Tibial artery (tissue), 4 donors: ENCODE measurements around the gene TSHZ2.
"Not testable (repeated sequence)": the region's sequence is repeated elsewhere in the genome, so short reads cannot be mapped to it uniquely, and the experiment has no call there.

Source experiments
- DNase-seq, 2 donors: peaks; one replicate each; pipeline ENCODE4 v3.0.0-alpha.2; 2019
- H3K27ac ChIP-seq, 2 donors: fragments of 200-600 bp; sonication (generic) in 1 of 2; 1 replicate in 1 of 2; 2 replicates in 1 of 2; pipeline ENCODE4 v1.5.1; 2018 to 2019; ENCODE audit warnings: mild to moderate bottlenecking in 1 of 2
- H3K27me3 ChIP-seq, 2 donors: fragments of 200-600 bp; sonication (generic) in 1 of 2; one replicate each; pipeline versions ENCODE4 v1.5.1 to v1.6.0; 2016 to 2019
- H3K36me3 ChIP-seq, 3 donors: fragments of 200-600 bp; sonication (generic) in 2 of 3; one replicate each; pipeline ENCODE4 v1.5.1; 2016 to 2019; ENCODE audit warnings: mild to moderate bottlenecking in 2 of 3
- H3K4me1 ChIP-seq, 4 donors: fragments of 200-600 bp; sonication (generic) in 2 of 4; 1 replicate in 3 of 4; 2 replicates in 1 of 4; pipeline ENCODE4 v1.5.1; 2016 to 2019
- H3K4me3 ChIP-seq, 2 donors: fragments of 200-600 bp; sonication (generic) in 1 of 2; 1 replicate in 1 of 2; 2 replicates in 1 of 2; pipeline ENCODE4 v1.5.1; 2018 to 2019; ENCODE audit warnings: mild to moderate bottlenecking in 2 of 2
- H3K9me3 ChIP-seq, 3 donors: fragments of 200-600 bp; sonication (generic) in 1 of 3; one replicate each; pipeline ENCODE4 v1.5.1; 2016 to 2019
- intact Hi-C: fragments of 100-400 bp; cut with DNase I; formaldehyde crosslinking; loops from one replicate; pipeline ENCODE4 v1.15.0; 2023; ENCODE audit warnings: low total_unique reads
- TF ChIP-seq, protein P1 (sequence below), 2 experiments: fragments of 200-600 bp in 1 of 2; fragments of 450-650 bp in 1 of 2; IDR thresholded peaks; one replicate each; pipeline ENCODE4 v1.5.1; 2017 to 2019; ENCODE audit warnings: antibody characterized with exemption in 2 of 2, mild to moderate bottlenecking in 1 of 2, moderate library complexity in 1 of 2

The TSHZ2 gene

DNA sequence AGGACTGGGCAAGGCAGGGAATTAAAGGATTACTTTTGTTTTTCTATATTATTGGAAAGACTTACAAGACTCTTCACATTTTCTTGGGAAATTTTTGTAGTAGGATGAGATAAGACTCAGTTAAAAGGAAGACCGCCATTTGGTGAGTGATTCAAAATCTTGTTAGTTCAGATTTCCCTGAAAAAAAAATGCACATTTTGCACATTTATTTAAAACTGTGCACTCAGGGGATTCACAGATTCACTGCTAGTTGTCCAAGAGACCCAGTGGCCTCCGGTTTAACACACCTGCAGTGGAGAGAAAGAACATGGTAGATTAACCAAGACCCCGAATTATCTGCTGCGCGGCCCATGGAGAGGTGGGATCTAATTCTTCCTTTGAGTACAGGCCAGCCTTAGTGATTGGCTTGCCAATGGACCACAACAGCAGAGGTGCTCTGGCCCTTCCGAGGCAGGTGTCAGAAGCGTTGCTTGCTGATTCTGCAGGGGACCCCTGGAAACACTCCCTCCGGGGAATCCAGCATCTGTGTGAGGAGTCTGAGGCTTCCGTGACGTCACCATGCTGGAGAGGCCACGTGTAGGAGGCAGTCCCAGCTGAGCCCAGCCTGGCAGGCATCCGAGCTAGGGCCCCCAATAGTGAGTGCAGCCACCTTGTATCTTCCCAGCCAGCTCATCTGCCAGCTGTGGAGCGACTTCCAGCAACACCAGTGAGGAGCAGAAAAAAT lies 552.6 kb downstream of the TSHZ2 start:
- intact Hi-C loops = no loop called here
- Histone ChIP-seq H3K27me3 (peaks cover 0 to 4% of the 10 kb centered on the region in 2 donors), H3K4me3 (no peak overlapping the region), H3K9me3 (no peaks in the 10 kb centered on the region), H3K36me3 (no peaks in the 10 kb centered on the region), H3K4me1 (no peaks in the 10 kb centered on the region), H3K27ac (no peak overlapping the region)
- TF ChIP-seq, protein P1, sequence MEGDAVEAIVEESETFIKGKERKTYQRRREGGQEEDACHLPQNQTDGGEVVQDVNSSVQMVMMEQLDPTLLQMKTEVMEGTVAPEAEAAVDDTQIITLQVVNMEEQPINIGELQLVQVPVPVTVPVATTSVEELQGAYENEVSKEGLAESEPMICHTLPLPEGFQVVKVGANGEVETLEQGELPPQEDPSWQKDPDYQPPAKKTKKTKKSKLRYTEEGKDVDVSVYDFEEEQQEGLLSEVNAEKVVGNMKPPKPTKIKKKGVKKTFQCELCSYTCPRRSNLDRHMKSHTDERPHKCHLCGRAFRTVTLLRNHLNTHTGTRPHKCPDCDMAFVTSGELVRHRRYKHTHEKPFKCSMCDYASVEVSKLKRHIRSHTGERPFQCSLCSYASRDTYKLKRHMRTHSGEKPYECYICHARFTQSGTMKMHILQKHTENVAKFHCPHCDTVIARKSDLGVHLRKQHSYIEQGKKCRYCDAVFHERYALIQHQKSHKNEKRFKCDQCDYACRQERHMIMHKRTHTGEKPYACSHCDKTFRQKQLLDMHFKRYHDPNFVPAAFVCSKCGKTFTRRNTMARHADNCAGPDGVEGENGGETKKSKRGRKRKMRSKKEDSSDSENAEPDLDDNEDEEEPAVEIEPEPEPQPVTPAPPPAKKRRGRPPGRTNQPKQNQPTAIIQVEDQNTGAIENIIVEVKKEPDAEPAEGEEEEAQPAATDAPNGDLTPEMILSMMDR (IDR thresholded peaks at IDR 0.05) = no peak
- DNase-seq = no peak

DNA sequence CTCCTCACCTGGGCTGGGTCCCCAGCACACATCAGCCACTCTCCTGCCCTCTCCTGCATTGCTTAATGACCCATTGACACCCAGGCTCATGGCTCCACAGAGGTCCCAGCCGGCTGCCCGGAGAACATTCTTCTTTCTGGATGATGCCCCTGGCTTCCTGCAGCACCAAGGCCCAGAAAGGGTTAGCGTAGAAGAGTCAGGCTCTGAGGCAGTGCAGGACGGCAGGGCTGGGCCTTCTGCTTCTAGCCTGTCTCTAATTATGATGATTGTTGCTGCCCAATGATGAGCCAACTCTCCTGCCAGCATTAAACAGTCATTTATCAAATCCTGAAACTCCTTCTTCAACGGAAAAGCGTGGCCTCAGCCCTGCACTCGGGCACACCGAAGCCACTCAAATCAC lies 555.0 kb downstream of the TSHZ2 start:
- no peak overlapping the region for H3K27ac ChIP-seq
- no peak for DNase-seq
- H3K4me3 ChIP-seq = no peak overlapping the region
- intact Hi-C loops = no loop called here
- H3K9me3 ChIP-seq = no peaks in the 10 kb centered on the region
- peaks cover 0 to 6% of the 10 kb centered on the region in 2 donors for H3K27me3 ChIP-seq
- TF ChIP-seq, protein P1 (IDR thresholded peaks at IDR 0.05) = no peak
- H3K36me3 ChIP-seq = no peaks in the 10 kb centered on the region
- no peaks in the 10 kb centered on the region for H3K4me1 ChIP-seq

DNA sequence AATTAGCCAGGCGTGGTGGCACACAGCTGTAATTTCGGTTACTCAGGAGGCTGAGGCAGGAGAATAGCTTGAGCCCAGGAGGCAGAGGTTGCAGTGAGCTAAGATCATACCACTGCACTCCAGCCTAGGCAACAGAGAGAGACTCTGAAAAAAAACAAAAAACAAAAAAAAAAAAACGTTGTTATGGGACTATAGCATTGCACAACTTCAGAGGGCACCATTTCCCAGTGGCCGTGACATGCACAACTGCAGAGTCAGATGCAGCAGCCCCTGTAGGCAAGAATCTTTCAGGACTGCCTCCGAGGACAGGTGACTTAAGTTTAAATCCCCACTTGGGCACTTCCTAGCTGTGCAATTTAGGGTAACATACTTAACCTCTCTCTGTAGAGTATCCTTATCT lies 557.5 kb downstream of the TSHZ2 start:
- H3K27me3 ChIP-seq = peaks cover 0 to 2% of the 10 kb centered on the region in 2 donors
- TF ChIP-seq, protein P1 (IDR thresholded peaks at IDR 0.05) = no peak
- no peak overlapping the region for H3K27ac ChIP-seq
- DNase-seq = no peak
- H3K9me3 ChIP-seq = no peaks in the 10 kb centered on the region
- no peak overlapping the region for H3K4me3 ChIP-seq
- H3K36me3 ChIP-seq = no peaks in the 10 kb centered on the region
- H3K4me1 ChIP-seq = no peaks in the 10 kb centered on the region
- intact Hi-C loops = no loop called here

DNA sequence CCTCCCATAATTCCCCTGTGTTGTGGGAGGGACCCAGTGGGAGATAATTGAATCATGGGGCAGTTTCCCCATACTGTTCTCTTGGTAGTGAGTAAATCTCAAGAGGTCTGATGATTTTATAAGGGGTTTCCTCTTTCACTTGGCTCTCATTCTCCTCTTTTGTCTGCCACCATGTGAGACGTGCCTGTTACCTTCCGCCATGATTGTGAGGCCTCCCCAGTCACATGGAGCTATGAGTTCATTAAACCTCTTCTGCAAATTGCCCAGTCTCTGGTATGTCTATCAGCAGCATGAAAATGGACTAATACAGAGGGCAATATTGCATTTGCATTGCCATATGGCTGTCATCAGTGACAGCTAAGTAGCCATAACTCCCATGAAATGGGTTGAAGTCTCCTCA lies 558.3 kb downstream of the TSHZ2 start:
- Histone ChIP-seq H3K27ac (no peak overlapping the region), H3K9me3 (no peaks in the 10 kb centered on the region), H3K4me1 (no peaks in the 10 kb centered on the region), H3K36me3 (no peaks in the 10 kb centered on the region), H3K4me3 (no peak overlapping the region), H3K27me3 (peaks cover 0 to 2% of the 10 kb centered on the region in 2 donors)
- intact Hi-C loops = no loop called here
- TF ChIP-seq, protein P1 (IDR thresholded peaks at IDR 0.05) = no peak
- no peak for DNase-seq

DNA sequence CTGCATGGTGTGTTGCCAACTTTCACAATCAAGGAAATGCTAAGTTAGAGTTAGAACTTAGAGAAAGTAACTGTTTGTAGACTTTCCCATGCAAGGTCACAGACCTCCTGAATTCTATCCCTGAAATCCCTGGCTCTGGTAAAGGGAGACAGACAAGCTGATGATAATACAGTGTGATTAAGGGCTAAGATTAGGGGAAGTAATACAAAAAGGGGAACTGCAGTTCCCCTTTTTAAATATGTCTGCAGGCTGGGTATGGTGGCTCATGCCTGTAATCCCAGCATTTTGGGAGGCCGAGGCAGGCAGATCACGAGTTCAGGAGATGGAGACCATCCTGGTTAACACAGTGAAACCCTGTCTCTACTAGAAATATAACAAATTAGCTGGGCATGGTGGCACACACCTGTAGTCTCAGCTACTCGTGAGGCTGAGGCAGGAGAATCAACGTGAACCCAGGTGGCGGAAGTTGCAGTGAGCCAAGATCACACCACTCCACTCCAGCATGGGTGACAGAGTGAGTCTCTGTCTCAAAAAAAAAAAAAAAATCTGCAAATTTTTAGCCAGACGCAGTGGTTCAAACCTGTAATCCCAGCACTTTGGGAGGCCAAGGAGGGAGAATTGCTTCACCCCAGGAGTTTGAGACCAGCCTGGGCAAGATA lies 560.6 kb downstream of the TSHZ2 start:
- H3K4me3 ChIP-seq, intact Hi-C loops, H3K27ac ChIP-seq, H3K4me1 ChIP-seq, H3K27me3 ChIP-seq, H3K9me3 ChIP-seq, DNase-seq, H3K36me3 ChIP-seq: not testable (repeated sequence)

DNA sequence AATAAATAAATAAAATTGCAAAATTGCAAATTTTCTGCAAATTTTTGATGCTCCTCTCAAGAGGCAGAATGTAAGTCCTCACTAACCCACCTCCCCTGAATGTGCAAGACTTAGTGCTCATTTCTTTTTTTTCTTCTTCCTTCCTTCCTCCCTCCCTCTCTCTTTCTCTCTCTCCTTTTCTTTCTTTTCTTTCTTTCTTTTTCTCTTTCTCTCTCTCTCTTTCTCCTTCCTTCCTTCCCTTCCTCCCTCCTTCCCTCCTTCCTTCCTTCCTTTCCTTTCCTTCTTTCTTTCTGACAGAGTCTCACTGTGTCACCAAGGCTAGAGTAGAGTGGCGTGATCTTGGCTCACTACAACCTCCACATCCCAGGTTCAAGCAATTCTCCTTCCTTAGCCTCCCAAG lies 561.3 kb downstream of the TSHZ2 start:
- intact Hi-C loops = no loop called here
- no peak for DNase-seq
- TF ChIP-seq, protein P1 (IDR thresholded peaks at IDR 0.05) = no peak
- Histone ChIP-seq H3K4me1 (no peaks in the 10 kb centered on the region), H3K27me3 (peaks cover 0 to 2% of the 10 kb centered on the region in 2 donors), H3K27ac (no peak overlapping the region), H3K9me3 (no peaks in the 10 kb centered on the region), H3K36me3 (no peaks in the 10 kb centered on the region), H3K4me3 (no peak overlapping the region)
